Measurements from ENCODE around the gene PLEKHA7.

GRCh38 chr11:16902781-16903378, 111.3 kb downstream of the PLEKHA7 start:
- TF ChIP-seq POLR2A (IDR thresholded peaks at IDR 0.05; ENCODE audit: low read length) (no peak), GATA1 (IDR thresholded peaks at IDR 0.05; ENCODE audit: low read depth, low read length) (no peak)
